Jurkat, Clone E6-1 (cell line): ENCODE measurements around the gene CCL26. TPM values are rescaled to one million over a fixed set of nuclear protein-coding genes. Genes with fewer than 3 reads are reported as not detected.

Source experiments
- DNase-seq: peaks from one replicate; pipeline ENCODE4 v3.0.0-alpha.2; 2011; ENCODE audit warnings: low read depth, low spot score
- H3K4me3 ChIP-seq: 2 replicates; pipeline ENCODE4 v1.5.1; 2011; ENCODE audit warnings: mild to moderate bottlenecking, low read length, control low read depth, moderate library complexity
- polyA plus RNA-seq: library from polyadenylated mRNA; unstranded; fragments of >200 nt; gene quantifications from one replicate; pipeline ENCODE4 v1.2.1, GENCODE V29; 2012; ENCODE audit warnings: missing spikeins; ENCODE audit not compliant: insufficient read length, insufficient read depth

CCL26 gene
- not detected for polyA plus RNA-seq

DNA sequence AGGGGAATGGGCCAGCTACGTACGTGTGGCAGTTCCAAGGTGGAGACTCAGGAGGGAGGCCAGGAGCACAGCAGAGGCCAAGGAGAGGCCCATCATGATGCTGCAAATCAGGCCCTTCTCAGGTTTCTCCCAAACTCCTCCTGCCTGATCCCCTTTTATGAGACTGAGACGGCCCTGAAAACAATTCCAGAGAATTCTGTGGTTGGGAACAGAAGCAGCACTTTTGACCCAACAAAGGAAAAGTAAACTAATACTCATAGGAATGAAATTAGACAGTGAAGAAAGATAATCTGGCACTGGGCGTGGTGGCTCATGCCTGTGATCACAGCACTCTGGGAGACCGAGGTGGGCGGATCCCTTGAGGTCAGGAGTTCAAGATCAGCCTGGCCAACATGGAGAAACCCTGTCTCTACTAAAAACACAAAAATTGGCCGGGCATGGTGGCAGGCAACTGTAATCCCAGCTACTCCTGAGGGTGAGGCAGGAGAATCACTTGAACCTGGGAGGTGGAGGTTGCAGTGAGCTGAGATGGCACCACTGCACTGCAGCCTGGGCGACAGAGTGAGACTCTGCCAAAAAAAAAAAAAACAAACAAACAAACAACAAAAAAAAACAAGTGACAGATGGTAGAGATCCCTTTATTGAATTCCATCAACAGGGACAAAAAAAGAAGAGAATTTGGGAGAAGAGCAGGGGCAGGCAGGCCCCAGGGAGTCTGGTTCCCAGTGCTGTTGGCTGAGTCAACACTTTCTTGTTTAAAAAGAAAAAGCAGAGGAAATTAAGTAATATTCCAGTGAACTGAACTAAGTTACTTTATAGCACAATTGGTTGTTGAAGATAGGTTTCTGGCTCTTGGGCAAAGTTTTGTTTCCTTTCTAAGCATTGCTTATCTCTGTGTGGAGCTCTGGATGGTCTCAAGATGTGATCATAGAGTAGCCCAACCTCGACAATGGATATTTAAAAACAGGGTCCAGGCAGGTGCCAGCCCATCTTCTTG lies at the start of gene CCL26:
TSS of gene CCL26 (minus strand) at position 131 of the 997 bp plus-strand sequence. CDS start at position 96, 35 bp downstream.
- H3K4me3 ChIP-seq: no peak within 1 kb of the TSS
- no peak for DNase-seq

DNA sequence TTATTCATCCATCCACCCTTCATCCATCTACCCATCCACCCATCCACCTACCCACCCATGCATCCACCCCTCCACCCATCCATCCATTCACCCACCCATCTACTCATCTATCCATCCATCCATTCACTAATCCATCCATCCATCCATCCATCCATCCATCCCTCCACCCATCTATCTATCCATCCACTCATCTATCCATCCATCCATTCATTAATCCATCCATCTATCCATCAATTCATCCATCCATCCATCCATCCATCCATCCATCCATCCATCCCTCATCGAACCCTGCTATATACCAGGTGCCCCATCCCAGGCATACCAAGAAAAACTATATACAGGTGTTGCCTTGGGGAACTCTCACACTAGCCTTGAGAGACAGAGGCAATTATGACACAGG lies 48.7 kb upstream of the CCL26 start:
- DNase-seq: no peak

GRCh38 chr7:75819711-75820110 lies 47.7 kb upstream of the CCL26 start:
- H3K4me3 ChIP-seq: no peak overlapping the region
- no peak for DNase-seq

More for the DNA sequence above, 48.7 kb upstream of the CCL26 start:
- no peak overlapping the region for H3K4me3 ChIP-seq

DNA sequence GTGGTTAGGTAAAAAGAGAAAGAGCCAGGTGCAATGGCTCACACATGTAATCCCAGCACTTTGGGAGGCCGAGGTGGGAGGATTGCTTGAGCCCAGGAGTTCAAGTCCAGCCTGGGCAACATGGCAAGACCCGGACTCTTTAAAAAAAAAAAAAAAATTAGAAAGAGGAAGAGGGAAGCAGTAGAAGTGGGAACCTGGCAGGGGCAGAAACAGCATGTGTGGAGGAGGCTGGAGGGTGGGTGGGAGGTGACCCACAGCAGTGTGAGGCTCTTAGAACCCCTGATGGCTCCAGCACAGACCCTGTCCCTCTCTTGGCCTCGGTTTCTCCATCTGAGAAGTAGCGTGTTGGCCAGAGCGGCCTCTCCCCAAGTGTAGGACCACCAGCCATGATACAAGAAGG lies 46.5 kb upstream of the CCL26 start:
- no peak overlapping the region for H3K4me3 ChIP-seq
- DNase-seq: no peak

DNA sequence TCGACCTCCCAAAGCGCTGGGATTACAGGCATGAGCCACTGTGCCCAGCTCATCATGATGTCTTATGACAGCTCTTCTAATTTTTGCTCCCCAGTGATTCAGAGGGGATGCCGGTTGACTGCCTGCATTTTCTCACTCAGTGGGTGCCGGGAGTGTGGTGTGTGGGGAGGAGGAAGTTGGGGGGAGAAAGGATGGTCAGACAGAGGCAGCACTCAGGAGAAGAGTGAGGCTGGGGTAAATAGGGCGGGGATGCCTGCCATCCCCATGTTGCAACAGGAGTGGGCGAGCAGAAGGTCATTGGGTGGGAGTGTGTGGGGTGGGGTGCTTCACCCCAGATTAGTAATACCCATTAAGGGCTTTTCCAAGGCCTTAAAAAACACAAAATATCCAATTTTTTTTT lies 45.1 kb upstream of the CCL26 start:
- no peak for DNase-seq
- no peak overlapping the region for H3K4me3 ChIP-seq

GRCh38 chr7:75815418-75816064 lies 43.5 kb upstream of the CCL26 start:
- H3K4me3 ChIP-seq: no peak overlapping the region
- no peak for DNase-seq

- no peak for DNase-seq
- H3K4me3 ChIP-seq: no peak overlapping the region
These were observed 42.5 kb upstream of the CCL26 start for GRCh38 chr7:75814407-75814947.

- DNase-seq: no peak
- no peak within 1 kb of the TSS for H3K4me3 ChIP-seq
These were observed 41.8 kb upstream of the CCL26 start, which contains the start of gene CCL24 for GRCh38 chr7:75813781-75814236. Gene CCL24, minus strand, starts transcription at chr7:75813806. Its CDS starts 91 bp downstream, at chr7:75813715.

DNA sequence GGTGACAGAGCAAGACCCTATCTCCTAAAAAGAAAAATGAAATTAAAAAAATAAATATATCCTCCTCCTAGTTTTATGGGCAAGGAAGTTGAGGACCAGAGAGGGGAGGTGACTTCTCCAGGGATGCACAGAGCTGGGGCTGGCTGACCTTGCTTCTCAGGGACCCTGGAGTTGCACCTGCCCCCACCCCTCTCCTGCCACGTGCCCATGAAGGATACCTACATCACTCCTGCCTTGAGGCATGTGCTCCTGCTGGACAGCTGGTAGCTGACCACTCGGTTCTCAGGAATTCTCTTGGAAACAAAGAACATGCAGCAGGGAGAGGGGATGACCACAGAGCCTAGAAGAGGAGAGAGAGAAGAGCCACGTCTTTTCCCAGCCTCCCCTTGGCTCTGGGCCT lies 41.1 kb upstream of the CCL26 start:
- DNase-seq: no peak
- no peak overlapping the region for H3K4me3 ChIP-seq

DNA sequence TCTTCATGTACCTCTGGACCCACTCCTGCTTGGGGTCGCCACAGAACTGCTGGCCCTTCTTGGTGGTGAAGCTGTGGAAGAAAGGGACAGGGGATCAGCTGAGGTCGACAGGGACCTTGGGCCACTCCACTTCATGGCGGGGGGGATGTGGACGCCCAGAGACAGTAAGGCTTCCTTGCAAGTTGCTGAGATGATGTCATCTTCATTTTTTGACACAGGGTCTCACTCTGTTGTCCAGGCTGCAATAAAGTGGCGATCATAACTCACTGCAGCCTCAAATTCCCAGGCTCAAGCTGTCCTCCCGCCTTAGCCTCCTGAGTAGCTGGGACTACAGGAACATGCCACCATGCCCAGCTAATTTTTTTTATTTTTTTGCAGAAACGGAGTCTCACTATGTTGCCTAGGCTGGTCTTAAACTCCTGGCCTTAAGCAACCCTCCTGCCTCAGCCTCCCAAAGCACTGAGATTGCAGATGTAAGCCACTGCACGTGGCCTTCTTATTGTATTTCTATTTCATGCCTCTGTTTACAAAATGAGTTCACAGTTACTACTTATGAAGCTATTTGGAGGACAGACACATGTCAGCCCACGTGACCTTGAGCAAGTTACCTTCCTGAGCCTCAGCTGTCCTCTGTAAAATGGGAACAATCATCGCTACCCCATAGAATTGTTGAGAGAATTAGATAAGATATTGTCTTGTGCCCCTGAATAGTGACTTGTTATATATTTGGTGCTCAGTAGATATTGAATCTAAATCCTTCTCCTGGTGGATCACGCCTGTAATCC lies 40.1 kb upstream of the CCL26 start:
- DNase-seq: no peak
- H3K4me3 ChIP-seq: no peak overlapping the region

DNA sequence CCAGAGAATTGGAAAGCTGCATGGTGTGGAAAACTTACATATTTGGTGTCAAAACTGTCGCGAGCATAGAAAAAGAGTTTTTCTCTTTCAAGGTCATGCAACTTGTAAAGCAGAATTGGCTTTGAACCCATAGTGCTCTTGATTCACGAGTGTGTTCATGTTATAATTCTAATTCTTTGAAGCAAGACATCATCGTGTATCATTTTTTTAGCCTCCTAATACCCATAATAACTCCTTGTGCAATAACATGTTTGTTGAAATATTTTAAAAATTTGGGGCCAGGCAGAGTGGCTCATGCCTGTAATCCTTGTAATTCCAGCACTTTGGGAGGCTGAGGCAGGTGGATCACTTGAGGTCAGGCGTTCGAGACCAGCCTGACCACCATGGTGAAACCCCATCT lies 37.4 kb upstream of the CCL26 start:
- H3K4me3 ChIP-seq: no peak overlapping the region
- no peak for DNase-seq

- H3K4me3 ChIP-seq: no peak overlapping the region
- no peak for DNase-seq
These were observed 36.1 kb upstream of the CCL26 start for GRCh38 chr7:75808106-75808505.

GRCh38 chr7:75807452-75807851 lies 35.4 kb upstream of the CCL26 start:
- H3K4me3 ChIP-seq: no peak overlapping the region
- DNase-seq: no peak

DNA sequence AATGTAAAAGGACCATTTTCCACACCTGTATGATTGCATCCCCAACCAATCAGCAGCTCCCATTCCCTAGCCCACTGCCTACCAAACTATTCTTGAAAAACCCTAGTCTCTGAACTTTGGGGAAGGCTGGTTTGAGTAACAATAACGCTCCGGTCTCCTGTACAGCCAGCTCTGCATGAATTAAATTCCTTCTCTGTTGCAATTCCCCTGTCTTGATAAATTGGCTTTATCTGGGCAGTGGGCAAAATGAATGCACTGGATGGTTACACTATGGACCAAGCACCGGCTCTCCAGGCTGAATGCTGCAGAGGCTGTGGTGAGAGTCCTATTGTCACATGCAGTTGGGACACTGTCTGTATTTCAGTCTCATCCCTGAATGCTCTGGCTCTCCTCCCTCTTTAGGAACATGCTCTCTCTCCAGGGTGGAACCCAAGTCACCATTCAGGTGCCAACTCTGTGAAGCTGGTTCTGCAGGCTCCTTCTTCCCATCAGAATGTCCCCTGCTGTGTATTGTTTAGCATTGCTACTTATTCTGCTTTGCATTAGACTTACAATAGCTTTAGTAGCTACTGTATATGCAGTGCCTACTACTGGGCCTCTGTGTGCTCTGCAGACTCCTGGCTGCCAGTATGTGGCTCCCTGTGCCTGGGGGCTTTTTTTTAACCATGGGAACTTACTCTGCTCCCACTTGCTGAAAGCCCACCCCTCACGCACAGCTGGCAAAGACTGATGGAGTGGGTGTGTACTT lies 34.7 kb upstream of the CCL26 start:
- no peak for DNase-seq
- no peak overlapping the region for H3K4me3 ChIP-seq

GRCh38 chr7:75804705-75805104 lies 32.7 kb upstream of the CCL26 start:
- no peak for DNase-seq

GRCh38 chr7:75804004-75804403 lies 32.0 kb upstream of the CCL26 start:
- DNase-seq: no peak
- no peak overlapping the region for H3K4me3 ChIP-seq

More at GRCh38 chr7:75804705-75805104, 32.7 kb upstream of the CCL26 start:
- no peak overlapping the region for H3K4me3 ChIP-seq

DNA sequence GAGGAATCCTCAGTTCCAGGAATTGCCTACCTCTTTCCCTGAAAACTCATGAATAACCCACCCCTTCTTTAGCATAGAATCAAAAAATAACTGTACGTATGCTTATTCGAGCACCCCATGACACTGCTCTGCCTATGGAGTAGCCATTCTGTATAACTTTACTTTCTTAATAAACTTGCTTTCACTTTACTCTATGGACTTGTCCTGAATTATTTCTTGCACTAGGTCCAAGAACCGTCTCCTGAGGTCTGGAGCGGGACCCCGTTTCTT lies 30.5 kb upstream of the CCL26 start:
- H3K4me3 ChIP-seq: no peak overlapping the region
- DNase-seq: no peak

- no peak overlapping the region for H3K4me3 ChIP-seq
- peak; percentile 27 for DNase-seq
These were observed 26.8 kb upstream of the CCL26 start for GRCh38 chr7:75798770-75799169.

- DNase-seq: no peak
These were observed 24.4 kb upstream of the CCL26 start for GRCh38 chr7:75796420-75796819.

More at GRCh38 chr7:75796420-75796819, 24.4 kb upstream of the CCL26 start:
- no peak overlapping the region for H3K4me3 ChIP-seq
